Endothelial cell (in vitro differentiated cells): ENCODE data around the gene ZNF697. TPM values are rescaled to one million over a fixed set of nuclear protein-coding genes. Genes with fewer than 3 reads are reported as not detected.

Experiments used
- DNase-seq: peaks from one replicate; pipeline ENCODE4 v3.0.0; 2021; ENCODE audit warnings: low spot score
- H3K27ac Mint-ChIP-seq: one replicate; pipeline ENCODE4 v1.8.0; 2021; ENCODE audit warnings: mixed read lengths, inconsistent platforms; ENCODE audit not compliant: unreplicated experiment
- H3K27me3 Mint-ChIP-seq: one replicate; pipeline ENCODE4 v1.8.0; 2021; ENCODE audit warnings: mild to moderate bottlenecking, moderate library complexity, mixed read lengths, inconsistent platforms; ENCODE audit not compliant: unreplicated experiment
- H3K36me3 Mint-ChIP-seq: one replicate; pipeline ENCODE4 v1.8.0; 2021; ENCODE audit warnings: mild to moderate bottlenecking, low read depth, mixed read lengths, inconsistent platforms; ENCODE audit not compliant: unreplicated experiment
- H3K4me1 Mint-ChIP-seq: one replicate; pipeline ENCODE4 v1.8.0; 2021; ENCODE audit warnings: mild to moderate bottlenecking, mixed read lengths, inconsistent platforms; ENCODE audit not compliant: unreplicated experiment
- H3K4me3 Mint-ChIP-seq: one replicate; pipeline ENCODE4 v1.8.0; 2021; ENCODE audit warnings: mild to moderate bottlenecking, mixed read lengths, inconsistent platforms; ENCODE audit not compliant: unreplicated experiment
- H3K9me3 Mint-ChIP-seq: one replicate; pipeline ENCODE4 v1.8.0; 2021; ENCODE audit warnings: mixed read lengths, inconsistent platforms; ENCODE audit not compliant: unreplicated experiment
- total RNA-seq: library from RNA; stranded (reverse); fragmentation: NEBNext Ultra II Directional; extraction: Animal tissue kit (Norgen Biotek cat#: 25700); gene quantifications from one replicate; pipeline ENCODE4 v1.2.1, GENCODE V29; 2021; ENCODE audit not compliant: unreplicated experiment
- TF ChIP-seq, protein P1 (sequence below): fragments of 200-600 bp; sonication (generic); IDR thresholded peaks from one replicate; pipeline ENCODE4 v1.5.0; 2021; ENCODE audit warnings: antibody characterized with exemption; ENCODE audit not compliant: unreplicated experiment

Gene ZNF697
- total RNA-seq, 1 donor from 2014 or later = 13.3 TPM

DNA sequence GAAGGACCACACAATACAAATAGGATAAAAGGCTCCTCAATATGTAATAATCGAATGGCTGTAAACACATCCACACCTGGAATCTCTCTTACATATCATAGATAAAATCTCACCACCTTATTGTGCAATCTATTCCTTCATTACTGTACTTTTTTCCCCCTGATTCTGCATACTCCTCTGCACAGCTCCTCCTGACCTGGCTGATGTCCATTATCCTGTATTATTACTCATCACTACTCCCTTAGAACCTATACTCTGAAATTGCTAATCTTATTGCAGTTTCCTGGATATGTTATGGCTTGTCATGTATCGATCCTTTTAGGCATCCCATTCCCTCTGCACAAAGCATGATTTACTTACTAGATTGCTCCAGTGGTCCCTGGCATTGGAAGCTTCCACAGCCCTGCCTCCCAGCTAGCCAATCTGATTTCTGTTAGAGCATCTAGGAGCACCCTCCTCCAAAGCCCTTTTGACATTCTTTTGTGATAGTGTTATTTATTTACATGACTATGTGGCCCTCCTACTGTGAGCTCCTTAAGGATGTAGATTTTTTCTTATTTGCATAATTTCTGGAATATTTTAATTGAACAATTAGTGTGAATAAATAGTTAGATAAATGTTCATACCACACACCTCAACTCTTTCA, 39.5 kb upstream of the ZNF697 start:
- H3K36me3 Mint-ChIP-seq = no peaks in the 10 kb centered on the region
- no peaks in the 10 kb centered on the region for H3K4me1 Mint-ChIP-seq
- no peak for DNase-seq
- no peak overlapping the region for H3K27ac Mint-ChIP-seq
- peaks cover 2% of the 10 kb centered on the region for H3K27me3 Mint-ChIP-seq
- no peaks in the 10 kb centered on the region for H3K9me3 Mint-ChIP-seq
- no peak overlapping the region for H3K4me3 Mint-ChIP-seq
- TF ChIP-seq, protein P1, sequence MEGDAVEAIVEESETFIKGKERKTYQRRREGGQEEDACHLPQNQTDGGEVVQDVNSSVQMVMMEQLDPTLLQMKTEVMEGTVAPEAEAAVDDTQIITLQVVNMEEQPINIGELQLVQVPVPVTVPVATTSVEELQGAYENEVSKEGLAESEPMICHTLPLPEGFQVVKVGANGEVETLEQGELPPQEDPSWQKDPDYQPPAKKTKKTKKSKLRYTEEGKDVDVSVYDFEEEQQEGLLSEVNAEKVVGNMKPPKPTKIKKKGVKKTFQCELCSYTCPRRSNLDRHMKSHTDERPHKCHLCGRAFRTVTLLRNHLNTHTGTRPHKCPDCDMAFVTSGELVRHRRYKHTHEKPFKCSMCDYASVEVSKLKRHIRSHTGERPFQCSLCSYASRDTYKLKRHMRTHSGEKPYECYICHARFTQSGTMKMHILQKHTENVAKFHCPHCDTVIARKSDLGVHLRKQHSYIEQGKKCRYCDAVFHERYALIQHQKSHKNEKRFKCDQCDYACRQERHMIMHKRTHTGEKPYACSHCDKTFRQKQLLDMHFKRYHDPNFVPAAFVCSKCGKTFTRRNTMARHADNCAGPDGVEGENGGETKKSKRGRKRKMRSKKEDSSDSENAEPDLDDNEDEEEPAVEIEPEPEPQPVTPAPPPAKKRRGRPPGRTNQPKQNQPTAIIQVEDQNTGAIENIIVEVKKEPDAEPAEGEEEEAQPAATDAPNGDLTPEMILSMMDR = no peak

DNA sequence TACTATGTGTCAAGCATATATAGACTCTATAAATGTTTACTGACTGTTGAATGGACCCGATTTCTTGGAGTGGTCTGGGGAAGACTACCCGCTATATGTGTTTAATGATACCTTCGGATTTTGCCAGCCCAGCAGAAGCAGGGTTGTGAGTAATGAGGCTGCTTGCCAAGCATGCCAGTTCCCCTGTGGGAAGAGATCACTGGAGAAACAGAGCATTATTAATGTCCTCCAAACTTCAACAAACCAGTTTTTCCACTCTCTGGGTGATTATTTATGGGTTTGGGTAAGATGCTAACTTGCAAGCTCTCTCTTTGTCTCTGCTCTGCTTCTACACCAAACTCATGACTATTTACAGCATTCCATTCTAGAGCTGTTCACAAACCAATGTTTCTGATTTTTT, 38.6 kb upstream of the ZNF697 start:
- Mint-ChIP-seq H3K27me3 (peaks cover 2% of the 10 kb centered on the region), H3K36me3 (no peaks in the 10 kb centered on the region), H3K9me3 (no peaks in the 10 kb centered on the region), H3K27ac (no peak overlapping the region), H3K4me3 (no peak overlapping the region), H3K4me1 (no peaks in the 10 kb centered on the region)
- TF ChIP-seq, protein P1 = no peak
- no peak for DNase-seq

DNA sequence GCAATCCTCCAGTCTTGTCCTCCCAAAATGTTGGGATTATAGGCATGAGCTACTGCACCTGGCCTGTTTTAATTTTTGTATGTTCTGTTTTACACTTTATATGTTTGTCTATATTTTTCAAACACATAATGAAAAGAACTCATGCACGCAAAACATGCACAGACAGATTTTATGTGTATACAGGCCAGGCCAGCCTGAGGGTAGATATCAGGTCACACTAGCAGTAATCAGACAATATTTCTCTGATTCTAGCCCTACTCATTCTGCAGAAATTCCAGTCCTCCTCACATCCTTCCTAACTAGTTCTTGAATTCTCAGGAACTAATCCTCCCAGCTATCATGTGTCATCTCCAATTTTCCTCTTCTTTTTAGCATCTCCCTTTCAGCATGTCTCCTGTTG, 35.8 kb upstream of the ZNF697 start:
- Mint-ChIP-seq H3K36me3 (no peaks in the 10 kb centered on the region), H3K4me3 (no peak overlapping the region), H3K27ac (no peak overlapping the region), H3K27me3 (no peaks in the 10 kb centered on the region), H3K9me3 (no peaks in the 10 kb centered on the region), H3K4me1 (no peaks in the 10 kb centered on the region)
- TF ChIP-seq, protein P1 = no peak
- no peak for DNase-seq

DNA sequence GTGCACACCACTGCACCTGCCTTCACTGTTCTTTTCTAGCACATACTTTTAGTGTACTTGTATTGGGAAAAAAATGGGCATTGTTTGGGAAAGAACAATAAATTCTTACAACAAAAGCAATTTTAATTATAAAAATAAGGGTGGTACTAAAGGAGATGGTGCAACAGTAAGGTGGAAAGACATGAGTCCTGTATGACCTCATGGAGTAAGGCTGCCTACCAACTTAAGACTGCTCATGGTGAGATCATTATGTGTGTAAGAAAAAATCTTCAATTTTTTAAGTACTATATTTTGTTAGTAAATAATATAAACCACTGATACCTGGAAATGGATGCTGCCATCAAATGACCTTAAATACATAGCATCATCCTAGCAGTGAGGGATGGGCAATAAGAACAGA, 34.1 kb upstream of the ZNF697 start:
- no peak overlapping the region for H3K27ac Mint-ChIP-seq
- no peak overlapping the region for H3K4me3 Mint-ChIP-seq
- H3K36me3 Mint-ChIP-seq = no peaks in the 10 kb centered on the region
- DNase-seq = no peak
- H3K9me3 Mint-ChIP-seq = no peaks in the 10 kb centered on the region
- no peaks in the 10 kb centered on the region for H3K4me1 Mint-ChIP-seq
- H3K27me3 Mint-ChIP-seq = no peaks in the 10 kb centered on the region
- TF ChIP-seq, protein P1 = no peak

DNA sequence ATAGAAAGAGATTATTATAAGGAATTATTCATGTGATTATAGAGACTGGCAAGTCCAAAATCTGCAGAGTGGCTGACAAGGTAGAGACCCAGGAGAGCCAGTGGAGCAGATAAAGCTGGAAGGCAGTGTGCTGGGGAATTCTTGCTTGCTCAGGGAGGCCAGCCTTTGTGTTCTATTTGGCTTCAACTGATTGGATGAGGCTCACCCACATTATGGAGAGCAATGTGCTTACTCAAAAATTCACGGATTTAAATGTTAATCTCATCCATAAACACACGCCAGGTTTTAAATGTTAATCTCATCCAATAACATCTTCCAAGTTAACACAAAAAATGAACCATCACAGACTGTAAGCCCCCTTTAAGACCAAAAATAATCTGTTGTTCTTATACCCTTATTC, 33.5 kb upstream of the ZNF697 start:
- Mint-ChIP-seq H3K9me3 (no peaks in the 10 kb centered on the region), H3K4me3 (no peak overlapping the region), H3K27me3 (no peaks in the 10 kb centered on the region), H3K36me3 (no peaks in the 10 kb centered on the region), H3K4me1 (no peaks in the 10 kb centered on the region), H3K27ac (no peak overlapping the region)
- TF ChIP-seq, protein P1 = no peak
- no peak for DNase-seq
